Inferior parietal cortex (tissue), 1 donor: ENCODE measurements around the gene ERLEC1.
"Not testable (repeated sequence)": the region's sequence is repeated elsewhere in the genome, so short reads cannot be mapped to it uniquely, and the experiment has no call there.

ENCODE experiments used
- DNase-seq: peaks from one replicate; pipeline ENCODE4 v3.0.0-alpha.2; 2016; ENCODE audit errors: extremely low spot score

Gene ERLEC1

DNA sequence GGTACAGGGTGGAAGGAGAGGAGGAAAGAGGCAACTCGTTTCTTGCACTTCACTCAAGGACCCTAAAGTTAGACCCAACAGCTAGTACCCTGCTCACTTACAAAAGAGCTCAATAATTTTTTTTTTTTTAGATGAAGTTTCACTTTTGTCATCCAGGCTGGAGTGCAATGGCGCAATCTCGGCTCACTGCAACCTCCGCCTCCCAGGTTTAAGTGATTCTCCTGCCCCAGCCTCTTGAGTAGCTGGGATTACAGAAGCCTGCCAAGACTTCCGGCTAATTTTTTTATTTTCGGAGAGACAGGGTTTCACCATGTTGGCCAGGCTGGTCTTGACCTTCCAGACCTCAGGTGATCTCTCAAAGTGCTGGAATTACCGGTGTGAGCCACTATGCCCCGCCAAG lies 4.2 kb upstream of the ERLEC1 start:
- no peak for DNase-seq

DNA sequence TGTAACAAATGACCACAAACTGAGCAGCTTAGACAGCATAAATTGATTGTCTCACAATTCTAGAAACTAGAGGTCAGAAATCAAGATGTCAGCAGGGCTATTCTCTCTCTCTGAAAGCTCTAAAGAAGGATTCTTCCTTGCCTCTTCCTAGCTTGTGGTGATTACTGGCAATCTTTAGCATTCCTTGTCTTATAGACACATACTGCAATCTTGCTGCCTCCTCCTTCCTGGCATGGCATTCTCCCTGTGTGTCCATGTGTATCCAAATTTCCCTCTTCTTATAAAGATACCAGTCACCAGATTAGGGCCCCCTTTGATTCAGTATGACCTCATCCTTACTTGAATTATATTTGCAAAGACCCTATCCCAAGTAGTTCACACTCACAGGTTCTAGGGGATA lies 2.4 kb upstream of the ERLEC1 start:
- no peak for DNase-seq

GRCh38 chr2:53785366-53785765 lies 1.5 kb upstream of the ERLEC1 start:
- DNase-seq = no peak

DNA sequence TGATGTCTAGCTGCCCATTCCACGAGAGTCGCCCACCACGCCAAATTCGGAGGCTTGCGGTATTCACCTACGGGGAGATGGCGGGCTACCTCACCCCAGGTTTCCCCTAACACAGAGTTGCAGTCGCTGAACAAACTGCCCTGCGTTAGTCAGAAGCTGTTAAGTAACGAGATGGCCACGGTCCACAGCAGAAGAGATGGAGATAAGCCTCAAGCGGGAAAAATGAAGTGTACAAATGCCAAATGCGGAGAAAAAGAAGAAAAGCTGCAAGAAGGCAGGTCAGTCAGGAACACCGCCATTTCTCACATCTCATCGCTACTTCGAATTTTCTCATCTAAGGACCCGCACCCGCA lies 516 bp upstream of the ERLEC1 start:
- DNase-seq = peak; percentile 56

DNA sequence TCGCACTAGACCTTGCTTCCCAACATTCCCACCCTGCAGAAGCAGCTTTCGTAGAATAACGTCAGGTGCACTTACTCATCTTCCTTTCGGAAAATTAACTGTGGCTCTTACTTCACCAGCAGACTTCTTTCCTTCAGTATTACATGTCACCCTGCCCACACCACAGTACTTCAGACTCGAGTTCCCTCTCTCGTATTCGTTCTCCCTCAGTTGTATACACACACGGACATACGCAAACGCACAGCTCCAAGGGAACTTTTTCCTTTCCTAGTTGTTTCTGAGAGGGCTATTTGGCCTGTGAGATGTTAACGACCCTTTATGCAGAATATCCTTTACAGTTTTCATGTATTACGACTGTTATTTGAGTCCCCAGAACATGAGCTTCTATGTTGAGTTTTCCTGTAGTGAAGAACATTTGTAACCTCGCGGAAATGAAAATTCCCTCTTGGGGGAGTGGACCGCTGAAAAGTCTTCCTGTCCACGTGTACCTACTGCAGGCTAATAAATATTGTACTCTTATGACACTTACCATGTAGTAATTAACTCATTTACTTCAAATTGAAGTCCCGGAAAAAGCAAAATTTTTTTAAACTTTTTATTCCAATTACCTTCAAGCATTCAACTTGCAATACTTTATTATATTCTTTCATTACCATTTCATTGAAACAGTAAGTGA lies 908 bp downstream of the ERLEC1 start:
- DNase-seq = peak; percentile 32

- no peak for DNase-seq
Observed at GRCh38 chr2:53793261-53793660, 6.4 kb downstream of the ERLEC1 start.

DNA sequence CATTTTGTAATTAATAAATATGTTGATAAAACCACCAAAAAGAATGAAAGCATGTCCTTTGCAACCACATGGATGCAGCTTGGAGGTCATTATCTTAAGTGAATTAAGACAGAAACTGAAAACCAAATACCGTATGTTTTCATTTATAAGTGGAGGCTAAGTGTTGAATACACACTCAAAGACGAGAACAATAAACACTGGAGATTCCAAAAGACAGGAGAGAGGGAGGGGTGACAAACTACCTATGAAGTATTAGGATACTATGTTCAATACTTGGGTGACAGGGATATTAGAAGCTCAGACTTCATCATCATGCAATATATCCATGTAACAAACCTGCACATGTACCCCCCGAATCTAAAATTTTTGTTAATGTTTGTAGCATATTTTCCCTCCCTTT lies 7.0 kb downstream of the ERLEC1 start:
- no peak for DNase-seq

- DNase-seq = no peak
Observed at GRCh38 chr2:53801547-53801946, 14.7 kb downstream of the ERLEC1 start.

DNA sequence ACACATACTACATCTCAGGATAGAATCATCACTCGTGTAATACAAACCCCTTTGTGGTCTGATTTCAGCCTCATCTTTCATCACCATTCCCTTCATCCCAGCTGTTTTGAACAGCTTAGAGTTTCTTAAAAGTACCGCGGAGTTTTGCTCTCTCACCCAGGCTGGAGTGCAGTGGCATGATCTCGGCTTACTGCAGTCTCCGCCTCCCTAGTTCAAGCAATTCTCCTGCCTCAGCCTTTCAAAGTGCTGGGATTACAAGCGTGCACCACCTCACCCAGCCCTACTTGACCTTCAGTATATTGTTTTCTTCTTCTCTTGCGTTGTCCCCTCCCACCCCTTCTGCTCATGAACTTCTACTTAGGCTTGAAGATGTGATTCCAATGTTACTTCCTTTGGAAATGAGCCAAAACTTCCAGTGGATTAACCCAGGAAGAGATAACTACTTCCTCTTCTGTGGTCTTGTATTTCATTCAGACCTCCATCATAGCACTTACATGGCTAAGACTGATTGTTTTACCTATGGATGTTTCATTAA lies 15.8 kb downstream of the ERLEC1 start:
- no peak for DNase-seq

- DNase-seq = no peak
Observed at GRCh38 chr2:53811601-53812000, 24.8 kb downstream of the ERLEC1 start.

DNA sequence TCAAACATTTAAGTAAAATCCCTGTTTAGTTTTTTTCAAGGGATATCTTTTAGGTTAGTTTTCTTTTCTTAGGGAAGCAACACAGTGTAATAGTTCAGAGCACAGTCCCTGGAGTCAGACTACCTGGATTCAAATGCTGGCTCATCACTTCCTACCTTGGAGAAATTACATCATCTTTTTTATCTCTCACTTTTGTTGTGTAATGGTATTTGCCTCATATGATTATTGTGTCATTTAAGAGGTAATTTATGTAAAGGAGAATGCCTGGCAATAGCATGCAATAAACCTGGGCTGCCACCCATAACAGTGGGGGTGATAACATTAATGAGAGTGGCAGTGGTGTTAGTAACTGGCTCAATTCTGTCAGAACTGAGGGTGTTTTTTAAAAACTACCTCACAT lies 26.3 kb downstream of the ERLEC1 start:
- DNase-seq = no peak

DNA sequence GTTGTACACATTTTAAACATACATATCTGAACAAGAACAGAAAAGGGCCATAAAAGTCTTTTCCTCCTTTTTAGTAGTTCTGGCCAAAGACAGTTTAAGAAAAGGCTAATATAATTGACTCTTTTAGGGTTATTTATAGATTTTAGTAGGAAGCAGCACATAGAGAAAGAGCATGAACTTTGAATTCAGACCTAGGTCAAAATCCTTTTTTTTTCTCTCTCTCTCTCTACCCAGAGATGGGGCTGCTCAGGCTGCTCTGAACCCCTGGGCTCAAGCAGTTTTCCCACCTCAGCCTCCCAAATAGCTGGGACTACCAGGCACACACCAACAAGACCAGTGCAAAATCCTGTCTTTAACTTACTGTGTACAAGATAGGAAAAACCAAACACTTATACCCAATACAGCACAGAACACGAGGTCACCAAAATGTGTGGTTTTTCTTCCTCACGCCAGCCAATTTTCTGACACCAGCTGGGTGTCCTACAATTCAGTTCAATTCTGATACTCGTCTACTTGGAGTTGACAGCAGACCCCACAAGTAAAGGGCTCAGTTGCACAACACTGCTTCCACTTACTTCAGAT lies 32.1 kb downstream of the ERLEC1 start:
- no peak for DNase-seq

DNA sequence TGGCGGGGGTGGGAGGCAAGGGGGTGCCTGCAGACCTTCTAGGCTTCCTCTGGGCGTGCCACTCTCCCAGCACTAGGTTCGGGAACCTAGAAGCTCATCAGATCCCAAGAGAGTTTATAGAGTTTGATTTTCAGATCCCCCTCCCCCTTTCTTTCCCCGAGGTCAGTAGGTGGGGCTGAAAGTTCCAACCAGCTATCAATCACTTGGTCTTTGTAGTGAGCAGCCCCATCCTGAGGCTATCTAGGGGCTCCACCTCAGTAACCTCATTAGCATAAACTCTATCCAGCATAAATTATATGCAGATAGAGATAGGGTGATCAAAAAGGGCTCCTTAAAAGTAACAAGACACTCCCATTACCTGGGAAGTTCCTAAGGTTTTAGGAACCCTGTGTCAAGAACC lies 32.8 kb downstream of the ERLEC1 start:
- no peak for DNase-seq

GRCh38 chr2:53820048-53820447 lies 33.2 kb downstream of the ERLEC1 start:
- no peak for DNase-seq

DNA sequence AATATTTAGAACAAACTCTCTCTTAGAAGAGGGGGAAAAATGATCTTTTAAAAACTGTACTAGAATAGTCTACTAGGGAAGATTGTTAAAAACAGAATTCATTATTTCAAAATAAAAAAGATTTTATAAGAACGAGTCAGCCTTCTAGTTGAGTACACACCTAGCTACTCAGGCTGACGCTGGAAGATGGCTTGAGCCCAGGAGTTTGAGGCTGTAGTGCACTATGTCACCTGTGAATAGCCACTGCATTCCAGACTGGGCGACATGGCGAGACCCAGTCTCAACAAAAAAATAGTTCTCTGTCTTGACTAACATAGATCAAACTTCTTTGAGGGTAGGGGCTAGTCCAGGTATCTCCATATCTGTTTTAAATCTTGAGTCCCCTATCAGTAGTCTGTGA lies 33.9 kb downstream of the ERLEC1 start:
- no peak for DNase-seq

GRCh38 chr2:53821810-53822209 lies 35.0 kb downstream of the ERLEC1 start:
- DNase-seq = no peak

GRCh38 chr2:53823639-53824038 lies 36.8 kb downstream of the ERLEC1 start:
- not testable (repeated sequence) for DNase-seq

GRCh38 chr2:53826030-53826410 lies 39.2 kb downstream of the ERLEC1 start:
- no peak for DNase-seq

- peak; percentile 49 for DNase-seq
Observed at GRCh38 chr2:53826587-53827397, 39.9 kb downstream of the ERLEC1 start.

GRCh38 chr2:53827398-53828175 lies 40.7 kb downstream of the ERLEC1 start:
- no peak for DNase-seq

- DNase-seq = no peak
Observed at GRCh38 chr2:53828331-53828730, 41.5 kb downstream of the ERLEC1 start.
